ENCODE data around the gene TAS2R38.
"Not testable (repeated sequence)": the region's sequence is repeated elsewhere in the genome, so short reads cannot be mapped to it uniquely, and the experiment has no call there.

TAS2R38 gene

GRCh38 chr7:141973673-141974072, at the start of gene TAS2R38:
TAS2R38 (minus strand) TSS chr7:141973773; CDS start chr7:141973689, 84 bp downstream.
- DNase-seq (ENCODE audit: low spot score) = no peak

- no peak for DNase-seq (ENCODE audit: low spot score)
Measured at GRCh38 chr7:142018154-142018553, 44.6 kb upstream of the TAS2R38 start.

- DNase-seq (ENCODE audit: low spot score) = no peak
Measured at GRCh38 chr7:142017451-142017850, 43.9 kb upstream of the TAS2R38 start.

- no peak for DNase-seq (ENCODE audit: low spot score)
Measured at GRCh38 chr7:142012825-142013511, 39.4 kb upstream of the TAS2R38 start.

GRCh38 chr7:142010952-142011548, 37.5 kb upstream of the TAS2R38 start:
- DNase-seq (ENCODE audit: low spot score) = no peak

- no peak for DNase-seq (ENCODE audit: low spot score)
Measured at GRCh38 chr7:142009187-142009586, 35.6 kb upstream of the TAS2R38 start.

GRCh38 chr7:142006577-142006976, 33.0 kb upstream of the TAS2R38 start:
- no peak for DNase-seq (ENCODE audit: low spot score)

- DNase-seq (ENCODE audit: low spot score) = no peak
Measured at GRCh38 chr7:142002179-142002578, 28.6 kb upstream of the TAS2R38 start.

GRCh38 chr7:142001163-142001874, 27.7 kb upstream of the TAS2R38 start:
- DNase-seq (ENCODE audit: low spot score) = no peak

- DNase-seq (ENCODE audit: low spot score) = no peak
Measured at GRCh38 chr7:142000244-142000643, 26.7 kb upstream of the TAS2R38 start.

GRCh38 chr7:141999058-141999623, 25.6 kb upstream of the TAS2R38 start:
- DNase-seq (ENCODE audit: low spot score) = no peak

GRCh38 chr7:141993354-141993753, 19.8 kb upstream of the TAS2R38 start:
- no peak for DNase-seq (ENCODE audit: low spot score)

- DNase-seq (ENCODE audit: low spot score) = no peak
Measured at GRCh38 chr7:141992688-141993087, 19.1 kb upstream of the TAS2R38 start.

GRCh38 chr7:141992156-141992555, 18.6 kb upstream of the TAS2R38 start:
- DNase-seq (ENCODE audit: low spot score) = no peak

- DNase-seq (ENCODE audit: low spot score) = no peak
Measured at GRCh38 chr7:141991140-141991539, 17.6 kb upstream of the TAS2R38 start.

GRCh38 chr7:141990011-141990725, 16.6 kb upstream of the TAS2R38 start:
- no peak for DNase-seq (ENCODE audit: low spot score)

GRCh38 chr7:141987803-141988202, 14.2 kb upstream of the TAS2R38 start:
- DNase-seq (ENCODE audit: low spot score) = not testable (repeated sequence)

- DNase-seq (ENCODE audit: low spot score) = no peak
Measured at GRCh38 chr7:141986923-141987322, 13.3 kb upstream of the TAS2R38 start.

GRCh38 chr7:141985926-141986325, 12.4 kb upstream of the TAS2R38 start:
- not testable (repeated sequence) for DNase-seq (ENCODE audit: low spot score)

- DNase-seq (ENCODE audit: low spot score) = no peak
Measured at GRCh38 chr7:141979568-141979967, 6.0 kb upstream of the TAS2R38 start.

GRCh38 chr7:141978351-141978750, 4.8 kb upstream of the TAS2R38 start:
- no peak for DNase-seq (ENCODE audit: low spot score)
